ENCODE data around the gene UBB. TPM values are rescaled to one million over a fixed set of nuclear protein-coding genes. Genes with fewer than 3 reads are reported as not detected.

The UBB gene
- polyA plus RNA-seq, 1 donor from 2014 or later: 2,318 TPM

DNA sequence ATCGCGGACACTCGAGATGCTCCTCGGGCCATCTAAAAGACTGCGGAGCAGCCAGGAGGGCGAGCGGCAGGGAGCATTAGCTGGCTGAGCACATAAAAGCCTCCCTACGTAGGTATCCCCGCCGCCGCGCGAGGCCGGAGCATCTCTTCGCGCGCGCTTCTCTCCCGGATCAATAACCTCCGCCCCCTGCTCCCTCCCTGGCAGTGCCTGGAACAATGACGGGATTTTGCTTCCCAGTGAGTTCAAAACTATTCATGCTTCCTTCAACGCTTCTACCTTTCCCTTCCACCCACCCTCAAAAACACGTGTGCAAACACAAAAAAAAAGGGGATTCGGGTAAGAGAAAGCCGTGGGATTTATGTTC lies 28.6 kb upstream of the UBB start:
- Histone ChIP-seq H3K4me3 (ENCODE audit: low read length) (peak overlapping the region; percentile 73), H3K36me3 (ENCODE audit: insufficient read depth, low read length) (no peaks in the 10 kb centered on the region), H2AFZ (ENCODE audit: low read depth, low read length) (peak overlapping the region; percentile 92), H3K79me2 (replicated peaks; ENCODE audit: insufficient read depth, low read length) (peaks cover 36% of the 10 kb centered on the region), H3K9ac (ENCODE audit: low read length) (peak overlapping the region; percentile 96), H3K4me2 (ENCODE audit: low read length) (peak overlapping the region; percentile 64), H3K9me3 (ENCODE audit: low read length) (no peaks in the 10 kb centered on the region), H3K27ac (ENCODE audit: low read length) (peak overlapping the region; percentile 97), H3K9me2 (ENCODE audit: insufficient read depth, low read length) (no peaks in the 10 kb centered on the region), H3F3A (ENCODE audit: insufficient read depth, low read length, poor library complexity, severe bottlenecking) (peaks cover 5% of the 10 kb centered on the region), H4K20me1 (ENCODE audit: insufficient read depth) (no peaks in the 10 kb centered on the region), H3K27me3 (ENCODE audit: insufficient read depth, low read depth, low read length) (no peaks in the 10 kb centered on the region)
- TF ChIP-seq MXI1 (conservative IDR thresholded peaks at IDR 0.05; ENCODE audit: poor library complexity, severe bottlenecking) (peak; percentile 69), SMC3 (conservative IDR thresholded peaks at IDR 0.05; ENCODE audit: poor library complexity) (peak; percentile 4), EP300 (conservative IDR thresholded peaks at IDR 0.05; ENCODE audit: poor library complexity, severe bottlenecking) (no peak), POLR2AphosphoS5 (IDR thresholded peaks at IDR 0.05) (peak; percentile 69), TAF1 (IDR thresholded peaks at IDR 0.05; ENCODE audit: low read depth) (peak; percentile 34), RAD21 (conservative IDR thresholded peaks at IDR 0.05) (no peak), EZH2 (IDR thresholded peaks at IDR 0.05; ENCODE audit: borderline replicate concordance, insufficient read depth, low read length, poor library complexity, severe bottlenecking) (no peak)
- TF ChIP-seq, protein P1, sequence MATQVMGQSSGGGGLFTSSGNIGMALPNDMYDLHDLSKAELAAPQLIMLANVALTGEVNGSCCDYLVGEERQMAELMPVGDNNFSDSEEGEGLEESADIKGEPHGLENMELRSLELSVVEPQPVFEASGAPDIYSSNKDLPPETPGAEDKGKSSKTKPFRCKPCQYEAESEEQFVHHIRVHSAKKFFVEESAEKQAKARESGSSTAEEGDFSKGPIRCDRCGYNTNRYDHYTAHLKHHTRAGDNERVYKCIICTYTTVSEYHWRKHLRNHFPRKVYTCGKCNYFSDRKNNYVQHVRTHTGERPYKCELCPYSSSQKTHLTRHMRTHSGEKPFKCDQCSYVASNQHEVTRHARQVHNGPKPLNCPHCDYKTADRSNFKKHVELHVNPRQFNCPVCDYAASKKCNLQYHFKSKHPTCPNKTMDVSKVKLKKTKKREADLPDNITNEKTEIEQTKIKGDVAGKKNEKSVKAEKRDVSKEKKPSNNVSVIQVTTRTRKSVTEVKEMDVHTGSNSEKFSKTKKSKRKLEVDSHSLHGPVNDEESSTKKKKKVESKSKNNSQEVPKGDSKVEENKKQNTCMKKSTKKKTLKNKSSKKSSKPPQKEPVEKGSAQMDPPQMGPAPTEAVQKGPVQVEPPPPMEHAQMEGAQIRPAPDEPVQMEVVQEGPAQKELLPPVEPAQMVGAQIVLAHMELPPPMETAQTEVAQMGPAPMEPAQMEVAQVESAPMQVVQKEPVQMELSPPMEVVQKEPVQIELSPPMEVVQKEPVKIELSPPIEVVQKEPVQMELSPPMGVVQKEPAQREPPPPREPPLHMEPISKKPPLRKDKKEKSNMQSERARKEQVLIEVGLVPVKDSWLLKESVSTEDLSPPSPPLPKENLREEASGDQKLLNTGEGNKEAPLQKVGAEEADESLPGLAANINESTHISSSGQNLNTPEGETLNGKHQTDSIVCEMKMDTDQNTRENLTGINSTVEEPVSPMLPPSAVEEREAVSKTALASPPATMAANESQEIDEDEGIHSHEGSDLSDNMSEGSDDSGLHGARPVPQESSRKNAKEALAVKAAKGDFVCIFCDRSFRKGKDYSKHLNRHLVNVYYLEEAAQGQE (IDR thresholded peaks at IDR 0.05; ENCODE audit: borderline replicate concordance): no peak
- TF ChIP-seq, protein P2, sequence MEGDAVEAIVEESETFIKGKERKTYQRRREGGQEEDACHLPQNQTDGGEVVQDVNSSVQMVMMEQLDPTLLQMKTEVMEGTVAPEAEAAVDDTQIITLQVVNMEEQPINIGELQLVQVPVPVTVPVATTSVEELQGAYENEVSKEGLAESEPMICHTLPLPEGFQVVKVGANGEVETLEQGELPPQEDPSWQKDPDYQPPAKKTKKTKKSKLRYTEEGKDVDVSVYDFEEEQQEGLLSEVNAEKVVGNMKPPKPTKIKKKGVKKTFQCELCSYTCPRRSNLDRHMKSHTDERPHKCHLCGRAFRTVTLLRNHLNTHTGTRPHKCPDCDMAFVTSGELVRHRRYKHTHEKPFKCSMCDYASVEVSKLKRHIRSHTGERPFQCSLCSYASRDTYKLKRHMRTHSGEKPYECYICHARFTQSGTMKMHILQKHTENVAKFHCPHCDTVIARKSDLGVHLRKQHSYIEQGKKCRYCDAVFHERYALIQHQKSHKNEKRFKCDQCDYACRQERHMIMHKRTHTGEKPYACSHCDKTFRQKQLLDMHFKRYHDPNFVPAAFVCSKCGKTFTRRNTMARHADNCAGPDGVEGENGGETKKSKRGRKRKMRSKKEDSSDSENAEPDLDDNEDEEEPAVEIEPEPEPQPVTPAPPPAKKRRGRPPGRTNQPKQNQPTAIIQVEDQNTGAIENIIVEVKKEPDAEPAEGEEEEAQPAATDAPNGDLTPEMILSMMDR (IDR thresholded peaks at IDR 0.05; ENCODE audit: poor library complexity, severe bottlenecking): no peak

DNA sequence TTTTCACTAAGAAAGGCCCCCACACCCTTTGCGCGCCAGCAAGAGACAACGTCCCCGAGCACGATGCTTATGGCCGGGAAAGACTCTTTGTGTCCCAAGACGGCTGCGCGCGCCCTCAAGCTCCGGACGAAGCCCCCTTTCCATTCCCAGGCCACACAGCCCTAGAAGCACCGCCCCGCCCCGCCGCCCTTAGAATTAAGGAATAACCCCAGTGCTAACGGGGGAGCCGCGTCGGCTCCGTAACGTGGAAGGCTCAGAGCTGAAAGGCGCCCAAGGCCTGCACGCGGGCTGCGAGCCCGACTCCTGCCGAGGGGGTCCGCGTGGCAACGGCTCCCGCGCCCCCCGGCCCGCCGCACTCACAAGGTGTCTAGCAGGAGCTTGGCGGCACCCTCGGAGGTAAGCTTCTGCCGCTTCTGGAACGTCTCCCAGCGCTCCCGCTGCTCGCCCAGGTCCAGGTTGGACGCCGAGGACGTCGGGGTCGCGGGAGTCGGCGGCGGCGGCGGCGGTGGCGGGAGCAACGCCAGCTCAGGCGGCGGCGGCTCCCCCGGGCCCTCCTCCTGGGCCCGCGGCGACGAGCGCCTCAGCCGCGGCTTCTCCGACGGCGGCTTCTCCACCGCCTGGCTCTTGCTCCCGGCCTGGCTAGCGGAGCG lies 28.1 kb upstream of the UBB start:
- Histone ChIP-seq H3K4me2 (ENCODE audit: low read length) (peak overlapping the region; percentile 64), H3K27ac (ENCODE audit: low read length) (peak overlapping the region; percentile 97), H3K9ac (ENCODE audit: low read length) (peak overlapping the region; percentile 96), H3F3A (ENCODE audit: insufficient read depth, low read length, poor library complexity, severe bottlenecking) (peaks cover 5% of the 10 kb centered on the region), H4K20me1 (ENCODE audit: insufficient read depth) (no peaks in the 10 kb centered on the region), H3K9me3 (ENCODE audit: low read length) (no peaks in the 10 kb centered on the region), H3K79me2 (replicated peaks; ENCODE audit: insufficient read depth, low read length) (peaks cover 36% of the 10 kb centered on the region), H3K4me3 (ENCODE audit: low read length) (peak overlapping the region; percentile 73), H3K36me3 (ENCODE audit: insufficient read depth, low read length) (no peaks in the 10 kb centered on the region), H3K9me2 (ENCODE audit: insufficient read depth, low read length) (no peaks in the 10 kb centered on the region), H2AFZ (ENCODE audit: low read depth, low read length) (peak overlapping the region; percentile 92), H3K27me3 (ENCODE audit: insufficient read depth, low read depth, low read length) (no peaks in the 10 kb centered on the region)
- no peak for TF ChIP-seq SMC3 (conservative IDR thresholded peaks at IDR 0.05; ENCODE audit: poor library complexity)
- TF ChIP-seq EZH2 (IDR thresholded peaks at IDR 0.05; ENCODE audit: borderline replicate concordance, insufficient read depth, low read length, poor library complexity, severe bottlenecking): no peak
- TF ChIP-seq, protein P2 (IDR thresholded peaks at IDR 0.05; ENCODE audit: poor library complexity, severe bottlenecking): no peak
- TF ChIP-seq, protein P1 (IDR thresholded peaks at IDR 0.05; ENCODE audit: borderline replicate concordance): peak; percentile 82
- TF ChIP-seq POLR2AphosphoS5 (IDR thresholded peaks at IDR 0.05): no peak
- TF ChIP-seq EP300 (conservative IDR thresholded peaks at IDR 0.05; ENCODE audit: poor library complexity, severe bottlenecking): no peak
- TF ChIP-seq TAF1 (IDR thresholded peaks at IDR 0.05; ENCODE audit: low read depth): peak; percentile 39
- TF ChIP-seq RAD21 (conservative IDR thresholded peaks at IDR 0.05): no peak
- TF ChIP-seq MXI1 (conservative IDR thresholded peaks at IDR 0.05; ENCODE audit: poor library complexity, severe bottlenecking): peak; percentile 39
